HTERT RPE-1 (cell line): Measurements from ENCODE around the gene CNTNAP1.
"Not testable (repeated sequence)": the region's sequence is repeated elsewhere in the genome, so short reads cannot be mapped to it uniquely, and the experiment has no call there.

ENCODE experiments used
- in situ Hi-C: fragments of 300-500 bp; cut with MboI; formaldehyde crosslinking; loops from 4 replicates; pipeline ENCODE4 v1.14.3; 2020; ENCODE audit warnings: low sequenced_read_pairs

CNTNAP1 gene

GRCh38 chr17:42681976-42682721, at the start of gene CNTNAP1:
Gene CNTNAP1, plus strand, starts transcription at chr17:42682531. Its CDS starts 299 bp downstream, at chr17:42682830.
- in situ Hi-C loops, result no loop called here

DNA sequence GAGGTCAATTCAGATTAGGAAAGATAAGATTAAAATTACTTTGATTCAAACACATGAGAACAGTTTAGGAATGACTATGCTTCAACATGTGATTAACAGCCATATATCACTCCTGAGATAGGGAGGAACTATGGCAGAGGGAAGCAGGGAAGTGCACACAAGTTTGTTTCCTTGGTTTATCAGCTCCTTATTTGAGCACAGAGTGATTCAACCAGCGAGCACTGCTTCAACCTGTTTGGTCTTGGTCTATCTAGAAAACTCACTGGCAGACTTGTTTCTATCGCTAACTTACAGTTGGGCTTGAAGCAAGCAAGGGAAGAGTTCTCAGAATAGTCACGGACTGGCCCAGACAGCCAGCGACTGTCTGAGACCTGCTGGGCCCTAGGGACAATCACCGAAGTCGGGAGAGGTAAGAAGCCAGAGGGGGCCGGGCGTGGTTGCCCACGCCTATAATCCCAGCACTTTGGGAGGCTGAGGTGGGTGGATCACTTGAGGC, 49.3 kb upstream of the CNTNAP1 start:
- in situ Hi-C loops, result no loop called here

GRCh38 chr17:42639525-42640113, 42.7 kb upstream of the CNTNAP1 start:
- in situ Hi-C loops, result no loop called here

GRCh38 chr17:42640121-42640520, 42.2 kb upstream of the CNTNAP1 start:
- in situ Hi-C loops, result no loop called here

- in situ Hi-C loops, result no loop called here
These were observed 40.0 kb upstream of the CNTNAP1 start for GRCh38 chr17:42642336-42642735.

DNA sequence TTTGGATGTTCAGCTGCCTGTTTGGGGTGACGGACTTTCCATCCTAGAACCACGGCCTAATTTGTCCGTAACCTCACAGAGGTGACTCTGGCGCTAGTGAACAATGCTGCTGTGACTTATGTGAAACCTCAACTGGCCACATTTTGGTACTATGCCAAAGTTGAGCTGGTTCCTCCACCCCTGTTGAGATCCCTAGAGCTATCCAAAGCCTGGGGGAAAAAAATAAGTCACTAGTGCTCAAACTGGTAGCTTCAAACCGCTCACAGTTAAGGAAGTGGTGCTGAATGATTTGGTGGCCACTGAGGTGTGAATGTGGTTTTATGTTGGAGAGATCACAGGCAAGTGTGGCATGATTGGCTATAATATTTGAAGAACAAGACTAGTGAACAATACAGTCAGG, 34.6 kb upstream of the CNTNAP1 start:
- in situ Hi-C loops, result no loop called here

DNA sequence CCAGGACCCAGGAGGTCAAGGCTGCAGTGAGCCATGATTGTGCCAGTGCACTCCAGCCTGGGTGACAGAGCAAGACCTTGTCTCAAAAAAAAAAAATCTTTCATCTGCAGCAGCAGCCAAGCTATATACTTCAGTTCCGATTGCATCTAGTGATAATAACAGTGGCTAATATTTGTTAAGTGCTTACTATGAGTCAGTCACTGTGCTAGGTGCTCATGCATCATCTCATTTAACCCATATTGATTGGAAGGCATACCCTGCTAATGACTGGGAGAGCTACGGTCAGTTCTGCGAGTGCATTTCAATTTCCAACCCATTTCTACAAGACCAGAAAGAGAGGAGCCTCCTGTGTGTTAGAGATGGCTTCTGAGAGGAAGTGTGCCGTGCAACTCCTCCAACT, 30.9 kb upstream of the CNTNAP1 start:
- in situ Hi-C loops, result no loop called here

- in situ Hi-C loops, result no loop called here
These were observed 28.9 kb upstream of the CNTNAP1 start for GRCh38 chr17:42653179-42654124.

DNA sequence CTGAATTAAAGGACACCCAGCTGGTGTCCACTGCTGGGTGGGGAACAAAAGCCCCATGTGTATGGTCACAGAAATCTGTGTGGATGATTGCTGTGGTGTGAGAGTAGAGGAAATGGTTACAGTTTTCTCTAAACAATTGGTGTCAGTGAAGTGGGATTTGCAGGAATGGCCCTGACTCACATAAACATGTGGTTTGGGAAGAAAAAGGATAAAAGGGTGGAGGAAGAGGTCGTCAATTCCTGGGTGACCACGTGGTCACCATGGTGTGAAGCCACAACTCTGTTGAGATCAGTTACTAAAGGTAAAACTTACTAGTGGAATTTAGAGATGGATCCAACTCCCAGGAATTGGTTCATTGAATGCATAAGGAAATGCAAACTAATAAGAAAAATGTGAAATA, 26.8 kb upstream of the CNTNAP1 start:
- in situ Hi-C loops, result no loop called here

GRCh38 chr17:42657824-42658588, 24.3 kb upstream of the CNTNAP1 start:
- in situ Hi-C loops, result no loop called here

- in situ Hi-C loops, result no loop called here
These were observed 23.0 kb upstream of the CNTNAP1 start, which contains the start of gene TUBG2 for GRCh38 chr17:42659079-42659931. Gene TUBG2, plus strand, starts transcription at chr17:42659284. Its CDS starts 220 bp downstream, at chr17:42659504.

GRCh38 chr17:42659932-42660274, 22.4 kb upstream of the CNTNAP1 start:
- in situ Hi-C loops, result not testable (repeated sequence)

- in situ Hi-C loops, result no loop called here
These were observed 21.5 kb upstream of the CNTNAP1 start for GRCh38 chr17:42660692-42661345.

DNA sequence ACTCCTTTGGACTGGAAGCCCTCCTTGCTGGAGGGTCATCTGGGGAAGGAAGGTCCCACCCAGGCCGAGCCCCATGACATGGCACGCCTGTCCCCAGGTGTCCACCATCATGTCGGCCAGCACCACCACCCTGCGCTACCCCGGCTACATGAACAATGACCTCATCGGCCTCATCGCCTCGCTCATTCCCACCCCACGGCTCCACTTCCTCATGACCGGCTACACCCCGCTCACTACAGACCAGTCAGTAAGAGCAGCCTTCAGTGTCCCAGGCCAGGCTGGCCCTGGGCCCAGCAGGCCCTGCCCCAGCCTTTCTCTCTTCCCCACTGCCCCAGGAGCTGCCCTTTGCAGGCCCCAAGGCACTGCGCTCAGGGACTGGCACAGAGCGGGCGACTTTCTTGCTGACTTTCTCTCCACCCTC, 16.7 kb upstream of the CNTNAP1 start:
- in situ Hi-C loops, result no loop called here

GRCh38 chr17:42666126-42666525, 16.2 kb upstream of the CNTNAP1 start:
- in situ Hi-C loops, result not testable (repeated sequence)

GRCh38 chr17:42667088-42667951, 15.0 kb upstream of the CNTNAP1 start:
- in situ Hi-C loops, result no loop called here

DNA sequence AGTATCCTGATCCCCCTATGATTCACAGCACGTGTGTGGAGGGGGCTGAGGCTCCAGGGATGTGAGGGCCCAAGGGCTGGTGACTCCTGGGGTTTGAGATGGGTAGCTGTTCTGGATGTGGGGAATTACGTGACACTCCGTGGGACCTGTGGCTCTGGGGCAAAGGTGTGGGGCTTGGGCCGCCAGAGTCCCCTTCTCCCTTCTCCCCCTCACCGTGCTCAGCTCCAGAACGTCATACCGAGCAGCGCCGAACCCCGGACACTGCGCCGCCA, 12.7 kb upstream of the CNTNAP1 start:
- in situ Hi-C loops, result no loop called here

DNA sequence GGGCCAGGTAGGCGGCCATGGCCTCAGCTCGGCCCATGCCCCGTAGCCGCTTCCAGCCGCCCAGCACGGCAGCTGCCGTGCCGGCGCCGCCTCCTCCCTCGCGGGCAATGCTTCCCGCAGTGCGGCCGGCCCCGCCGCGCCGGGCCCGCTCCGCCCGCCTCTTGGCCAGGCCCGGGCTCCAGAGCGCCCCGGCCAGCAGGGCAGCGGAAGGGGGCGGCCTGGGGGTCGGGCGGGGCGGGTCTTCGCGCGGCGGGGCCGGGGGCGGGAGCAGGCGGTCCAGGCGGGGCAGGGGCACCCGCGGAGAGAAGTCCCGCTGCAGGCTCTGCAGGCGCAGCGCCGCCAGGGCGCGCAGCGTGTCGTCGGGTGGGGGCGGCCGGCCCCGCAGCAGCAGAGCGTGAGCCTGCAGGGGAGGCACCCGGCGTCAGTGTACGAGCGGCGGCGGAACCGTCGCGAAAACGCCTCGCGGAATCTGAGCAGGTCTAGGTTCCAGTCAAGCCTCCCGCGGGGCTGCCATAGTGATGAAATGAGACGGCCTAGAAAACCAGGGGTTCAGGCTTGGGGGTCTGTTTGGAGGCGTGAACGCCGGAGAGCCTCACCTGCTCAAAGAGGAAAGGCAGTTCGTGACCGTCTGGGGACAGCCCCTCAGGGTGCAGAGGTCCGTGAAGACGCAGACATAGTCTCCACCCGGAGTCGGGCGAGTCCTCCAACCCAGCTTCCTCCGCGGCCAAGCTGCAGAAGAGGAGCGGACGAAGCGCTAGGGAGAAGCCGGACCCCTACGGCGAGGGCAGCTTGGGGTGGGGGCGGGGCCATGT, 12.1 kb upstream of the CNTNAP1 start:
- in situ Hi-C loops, result no loop called here
